Gastroesophageal sphincter (tissue), 4 donors: ENCODE measurements around the gene COMMD9. TPM values are rescaled to one million over a fixed set of nuclear protein-coding genes. Genes with fewer than 3 reads are reported as not detected.
A peak's percentile ranks its signal among the peaks of the same experiment; 100 is the strongest.

Experiments
- ATAC-seq: fragments of 150-250 bp; one replicate; pipeline ENCODE4 v1.9.1; 2016; ENCODE audit warnings: mild to moderate bottlenecking, moderate library complexity
- H3K27ac ChIP-seq, 4 donors: fragments of 200-600 bp; sonication (generic) in 3 of 4; 1 replicate in 3 of 4; 2 replicates in 1 of 4; pipeline ENCODE4 v1.5.1; 2016 to 2019
- H3K27me3 ChIP-seq: fragments of 200-600 bp; sonication (generic); one replicate; pipeline ENCODE4 v1.5.1; 2019
- H3K36me3 ChIP-seq, 2 donors: fragments of 200-600 bp; sonication (generic); one replicate each; pipeline ENCODE4 v1.5.1; 2019; ENCODE audit warnings: control low read depth in 1 of 2
- H3K4me1 ChIP-seq, 3 donors: fragments of 200-600 bp; sonication (generic); 1 replicate in 2 of 3; 2 replicates in 1 of 3; pipeline ENCODE4 v1.5.1; 2016 to 2019; ENCODE audit warnings: control low read depth in 2 of 3
- H3K4me3 ChIP-seq, 2 donors: fragments of 200-600 bp; sonication (generic); one replicate each; pipeline ENCODE4 v1.5.1; 2019; ENCODE audit warnings: mild to moderate bottlenecking in 1 of 2, moderate library complexity in 1 of 2
- H3K9me3 ChIP-seq, 3 donors: fragments of 200-600 bp; sonication (generic); one replicate each; pipeline ENCODE4 v1.5.1; 2017 to 2019; ENCODE audit warnings: control low read depth in 2 of 3
- CTCF ChIP-seq, 4 experiments: fragments of 200-600 bp in 2 of 4; fragments of 450-650 bp in 2 of 4; sonication (generic) in 1 of 4; IDR thresholded peaks; one replicate each; pipeline ENCODE4 v1.5.1; 2017 to 2019; ENCODE audit warnings: antibody characterized with exemption in 4 of 4, mild to moderate bottlenecking in 2 of 4, moderate library complexity in 2 of 4
- EP300 ChIP-seq: sonication (generic); formaldehyde crosslinking; IDR thresholded peaks from one replicate; pipeline ENCODE4 v1.6.1; 2017; ENCODE audit warnings: antibody characterized with exemption, mild to moderate bottlenecking
- POLR2A ChIP-seq, 2 donors: fragments of 450-650 bp; IDR thresholded peaks; one replicate each; pipeline ENCODE4 v1.6.1; 2017; ENCODE audit warnings: antibody characterized with exemption in 2 of 2, mild to moderate bottlenecking in 2 of 2, moderate library complexity in 1 of 2
- POLR2AphosphoS5 ChIP-seq: sonication (generic); formaldehyde crosslinking; IDR thresholded peaks from one replicate; pipeline ENCODE4 v1.6.1; 2017; ENCODE audit warnings: antibody characterized with exemption
- WGBS, 2 donors: methylation state at CpG; one replicate each; pipeline ENCODE4 v1.1.5; 2018; ENCODE audit warnings: low coverage in 1 of 2; 5-methylcytosine and 5-hydroxymethylcytosine counted together
- total RNA-seq, 4 donors: library from RNA; depleted of rRNA; stranded (reverse); fragments of >200 nt; gene quantifications; one replicate each; pipeline ENCODE4 v1.1.0, GENCODE V29; 2016

Gene COMMD9
- total RNA-seq, 4 donors from 2014 or later = 19.7 to 26.5 (median 25.5) TPM

- Histone ChIP-seq H3K4me3 (no peak overlapping the region), H3K36me3 (peaks cover 0 to 56% of the 10 kb centered on the region in 2 donors), H3K9me3 (peaks cover 0 to 9% (median 0%) of the 10 kb centered on the region in 3 donors), H3K4me1 (no peaks in the 10 kb centered on the region), H3K27me3 (no peaks in the 10 kb centered on the region), H3K27ac (no peak overlapping the region)
- WGBS, 2 donors = 100% methylated on average over 1 of the region's 9 CpGs; no CpG with 5 or more reads in 1 of the 2 donors
- no peak for TF ChIP-seq EP300
- no peak for TF ChIP-seq POLR2A (IDR thresholded peaks at IDR 0.05)
- TF ChIP-seq POLR2AphosphoS5 = no peak
- TF ChIP-seq CTCF (IDR thresholded peaks at IDR 0.05) = no peak
- no peak for ATAC-seq
Measured at GRCh38 chr11:36270701-36271100, 18.5 kb downstream of the COMMD9 start.

GRCh38 chr11:36268337-36268985, 20.8 kb downstream of the COMMD9 start:
- H3K9me3 ChIP-seq = peaks cover 0 to 9% (median 0%) of the 10 kb centered on the region in 3 donors
- no peak for ATAC-seq
- no peak overlapping the region for H3K27ac ChIP-seq
- TF ChIP-seq CTCF (IDR thresholded peaks at IDR 0.05) (no peak), EP300 (no peak), POLR2A (IDR thresholded peaks at IDR 0.05) (no peak), POLR2AphosphoS5 (no peak)
- 69 to 82% methylated on average over 7 to 8 of the region's 8 CpGs for WGBS, 2 donors
- H3K27me3 ChIP-seq = no peaks in the 10 kb centered on the region
- no peaks in the 10 kb centered on the region for H3K4me1 ChIP-seq
- peaks cover 0 to 34% of the 10 kb centered on the region in 2 donors for H3K36me3 ChIP-seq
- H3K4me3 ChIP-seq = no peak overlapping the region

DNA sequence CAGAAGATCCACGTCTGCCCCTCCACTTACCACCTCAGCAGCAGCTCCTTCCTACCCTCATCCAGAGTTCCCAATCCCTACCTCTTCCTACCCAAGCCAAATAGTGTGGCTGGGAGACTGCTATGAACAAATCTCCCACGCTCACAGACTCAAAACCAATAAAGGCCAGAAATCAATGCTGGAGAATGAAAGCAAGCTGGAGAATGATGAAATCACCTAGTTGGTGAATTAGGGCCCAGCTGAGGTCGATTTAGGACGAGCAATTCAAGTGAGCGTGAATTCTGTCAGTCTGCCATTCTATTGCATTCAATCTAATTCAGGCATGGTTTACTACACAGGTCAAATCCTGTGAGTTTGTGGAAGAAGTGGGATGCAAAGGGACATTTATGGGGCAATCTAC, 22.5 kb downstream of the COMMD9 start:
- 59 to 66% methylated on average over 5 of the region's 5 CpGs for WGBS, 2 donors
- Histone ChIP-seq H3K27ac (no peak overlapping the region), H3K36me3 (peaks cover 0 to 17% of the 10 kb centered on the region in 2 donors), H3K4me3 (no peak overlapping the region), H3K4me1 (no peaks in the 10 kb centered on the region), H3K27me3 (peaks cover 2% of the 10 kb centered on the region), H3K9me3 (no peaks in the 10 kb centered on the region)
- TF ChIP-seq CTCF (IDR thresholded peaks at IDR 0.05) (no peak), POLR2AphosphoS5 (no peak), EP300 (no peak), POLR2A (IDR thresholded peaks at IDR 0.05) (no peak)
- ATAC-seq = no peak

- WGBS, 2 donors = 13 to 28% methylated on average over 2 to 9 of the region's 13 CpGs
- peak; percentile 24 for ATAC-seq
- Histone ChIP-seq H3K36me3 (peaks cover 0 to 9% of the 10 kb centered on the region in 2 donors), H3K27me3 (peaks cover 6% of the 10 kb centered on the region), H3K4me1 (no peaks in the 10 kb centered on the region), H3K27ac (no peak overlapping the region), H3K9me3 (no peaks in the 10 kb centered on the region), H3K4me3 (no peak overlapping the region)
- no peak for TF ChIP-seq POLR2AphosphoS5
- TF ChIP-seq CTCF (IDR thresholded peaks at IDR 0.05) = peak; percentile 40 to 81 (median 72)
- TF ChIP-seq POLR2A (IDR thresholded peaks at IDR 0.05) = no peak
- TF ChIP-seq EP300 = no peak
Measured at GRCh38 chr11:36265793-36266628, 23.2 kb downstream of the COMMD9 start.
